Measurements from ENCODE around the gene ANXA4.
A peak's percentile ranks its signal among the peaks of the same experiment; 100 is the strongest.

Gene ANXA4

GRCh38 chr2:69740502-69740951 lies 1.4 kb upstream of the ANXA4 start:
- no peak overlapping the region for H3K27ac ChIP-seq
- no peak for TF ChIP-seq EZH2 (IDR thresholded peaks at IDR 0.05)
- TF ChIP-seq POLR2AphosphoS5 (IDR thresholded peaks at IDR 0.05; ENCODE audit: borderline replicate concordance, low read depth, low read length): no peak
- TF ChIP-seq FOXP2 (optimal IDR thresholded peaks at IDR 0.05; ENCODE audit: control extremely low read depth, extremely low read length, insufficient read depth): no peak
- DNase-seq (ENCODE audit: low read depth, low spot score): no peak
- no peak overlapping the region for H3K9ac ChIP-seq (ENCODE audit: insufficient read length)
- H3K36me3 ChIP-seq (ENCODE audit: insufficient read depth, low read length): no peaks in the 10 kb centered on the region
- H3K9me3 ChIP-seq (ENCODE audit: low read depth, low read length): no peaks in the 10 kb centered on the region
- no peak overlapping the region for H3K4me3 ChIP-seq

GRCh38 chr2:69741229-69741574 lies 732 bp upstream of the ANXA4 start:
- no peak for DNase-seq (ENCODE audit: low read depth, low spot score)
- no peaks in the 10 kb centered on the region for H3K9me3 ChIP-seq (ENCODE audit: low read depth, low read length)
- H3K4me3 ChIP-seq: peak overlapping the region; percentile 88
- no peaks in the 10 kb centered on the region for H3K36me3 ChIP-seq (ENCODE audit: insufficient read depth, low read length)
- H3K9ac ChIP-seq (ENCODE audit: insufficient read length): peak overlapping the region; percentile 85
- TF ChIP-seq FOXP2 (optimal IDR thresholded peaks at IDR 0.05; ENCODE audit: control extremely low read depth, extremely low read length, insufficient read depth): no peak
- no peak for TF ChIP-seq EZH2 (IDR thresholded peaks at IDR 0.05)
- TF ChIP-seq POLR2AphosphoS5 (IDR thresholded peaks at IDR 0.05; ENCODE audit: borderline replicate concordance, low read depth, low read length): no peak
- H3K27ac ChIP-seq: no peak overlapping the region

GRCh38 chr2:69742322-69742952 lies 503 bp downstream of the ANXA4 start:
- Histone ChIP-seq H3K27ac (no peak overlapping the region), H3K36me3 (ENCODE audit: insufficient read depth, low read length) (no peaks in the 10 kb centered on the region), H3K9me3 (ENCODE audit: low read depth, low read length) (no peaks in the 10 kb centered on the region), H3K9ac (ENCODE audit: insufficient read length) (peak overlapping the region; percentile 85), H3K4me3 (peak overlapping the region; percentile 88)
- DNase-seq (ENCODE audit: low read depth, low spot score): no peak
- TF ChIP-seq FOXP2 (optimal IDR thresholded peaks at IDR 0.05; ENCODE audit: control extremely low read depth, extremely low read length, insufficient read depth) (no peak), EZH2 (IDR thresholded peaks at IDR 0.05) (no peak), POLR2AphosphoS5 (IDR thresholded peaks at IDR 0.05; ENCODE audit: borderline replicate concordance, low read depth, low read length) (no peak)

GRCh38 chr2:69743847-69744264 lies 1.9 kb downstream of the ANXA4 start:
- Histone ChIP-seq H3K9me3 (ENCODE audit: low read depth, low read length) (no peaks in the 10 kb centered on the region), H3K9ac (ENCODE audit: insufficient read length) (no peak overlapping the region), H3K36me3 (ENCODE audit: insufficient read depth, low read length) (no peaks in the 10 kb centered on the region), H3K27ac (no peak overlapping the region), H3K4me3 (no peak overlapping the region)
- TF ChIP-seq POLR2AphosphoS5 (IDR thresholded peaks at IDR 0.05; ENCODE audit: borderline replicate concordance, low read depth, low read length) (no peak), FOXP2 (optimal IDR thresholded peaks at IDR 0.05; ENCODE audit: control extremely low read depth, extremely low read length, insufficient read depth) (no peak), EZH2 (IDR thresholded peaks at IDR 0.05) (no peak)
- no peak for DNase-seq (ENCODE audit: low read depth, low spot score)

- Histone ChIP-seq H3K9me3 (ENCODE audit: low read depth, low read length) (no peaks in the 10 kb centered on the region), H3K9ac (ENCODE audit: insufficient read length) (no peak overlapping the region), H3K36me3 (ENCODE audit: insufficient read depth, low read length) (no peaks in the 10 kb centered on the region), H3K27ac (no peak overlapping the region), H3K4me3 (no peak overlapping the region)
- TF ChIP-seq EZH2 (IDR thresholded peaks at IDR 0.05) (no peak), POLR2AphosphoS5 (IDR thresholded peaks at IDR 0.05; ENCODE audit: borderline replicate concordance, low read depth, low read length) (no peak), FOXP2 (optimal IDR thresholded peaks at IDR 0.05; ENCODE audit: control extremely low read depth, extremely low read length, insufficient read depth) (no peak)
- DNase-seq (ENCODE audit: low read depth, low spot score): no peak
Observed at GRCh38 chr2:69744456-69744855, 2.5 kb downstream of the ANXA4 start.

GRCh38 chr2:69745035-69745434 lies 3.1 kb downstream of the ANXA4 start:
- no peak overlapping the region for H3K4me3 ChIP-seq
- TF ChIP-seq POLR2AphosphoS5 (IDR thresholded peaks at IDR 0.05; ENCODE audit: borderline replicate concordance, low read depth, low read length): no peak
- TF ChIP-seq FOXP2 (optimal IDR thresholded peaks at IDR 0.05; ENCODE audit: control extremely low read depth, extremely low read length, insufficient read depth): no peak
- TF ChIP-seq EZH2 (IDR thresholded peaks at IDR 0.05): no peak
- H3K9ac ChIP-seq (ENCODE audit: insufficient read length): no peak overlapping the region
- DNase-seq (ENCODE audit: low read depth, low spot score): no peak
- no peak overlapping the region for H3K27ac ChIP-seq
- no peaks in the 10 kb centered on the region for H3K36me3 ChIP-seq (ENCODE audit: insufficient read depth, low read length)
- no peaks in the 10 kb centered on the region for H3K9me3 ChIP-seq (ENCODE audit: low read depth, low read length)

- Histone ChIP-seq H3K27ac (no peak overlapping the region), H3K4me3 (no peak overlapping the region), H3K36me3 (ENCODE audit: insufficient read depth, low read length) (no peaks in the 10 kb centered on the region), H3K9ac (ENCODE audit: insufficient read length) (no peak overlapping the region), H3K9me3 (ENCODE audit: low read depth, low read length) (no peaks in the 10 kb centered on the region)
- no peak for TF ChIP-seq EZH2 (IDR thresholded peaks at IDR 0.05)
- DNase-seq (ENCODE audit: low read depth, low spot score): no peak
Observed at GRCh38 chr2:69750246-69750645, 8.3 kb downstream of the ANXA4 start.

GRCh38 chr2:69753659-69754363 lies 11.9 kb downstream of the ANXA4 start:
- Histone ChIP-seq H3K9ac (ENCODE audit: insufficient read length) (no peak overlapping the region), H3K4me3 (no peak overlapping the region), H3K9me3 (ENCODE audit: low read depth, low read length) (no peaks in the 10 kb centered on the region), H3K27ac (no peak overlapping the region), H3K36me3 (ENCODE audit: insufficient read depth, low read length) (no peaks in the 10 kb centered on the region)
- TF ChIP-seq POLR2AphosphoS5 (IDR thresholded peaks at IDR 0.05; ENCODE audit: borderline replicate concordance, low read depth, low read length) (no peak), FOXP2 (optimal IDR thresholded peaks at IDR 0.05; ENCODE audit: control extremely low read depth, extremely low read length, insufficient read depth) (no peak), EZH2 (IDR thresholded peaks at IDR 0.05) (no peak)
- no peak for DNase-seq (ENCODE audit: low read depth, low spot score)

Data from SK-N-MC (cell line).